Stomach (tissue), 9 donors: ENCODE results near the gene MRPS21. TPM values are rescaled to one million over a fixed set of nuclear protein-coding genes. Genes with fewer than 3 reads are reported as not detected.

Experiments used
- DNase-seq, 2 donors: peaks; one replicate each; pipeline versions ENCODE4 v3.0.0 to v3.0.0-alpha.2; 2013 to 2019
- H3K27ac ChIP-seq, 5 donors: fragments of 200-600 bp in 4 of 5; sonication (generic) in 4 of 5; one replicate each; pipeline ENCODE4 v1.5.1; 2013 to 2019; ENCODE audit warnings: mild to moderate bottlenecking in 1 of 5, moderate library complexity in 1 of 5
- H3K27me3 ChIP-seq, 3 donors: fragments of 200-600 bp; sonication (generic); one replicate each; pipeline ENCODE4 v1.5.1; 2017 to 2019; ENCODE audit warnings: mixed run types in 1 of 3
- H3K36me3 ChIP-seq, 4 donors: fragments of 200-600 bp; sonication (generic); 1 replicate in 3 of 4; 2 replicates in 1 of 4; pipeline ENCODE4 v1.5.1; 2016 to 2019
- H3K4me1 ChIP-seq, 4 donors: fragments of 200-600 bp; sonication (generic); one replicate each; pipeline ENCODE4 v1.5.1; 2016 to 2019
- H3K4me3 ChIP-seq, 4 donors: fragments of 200-600 bp; sonication (generic) in 3 of 4; one replicate each; pipeline ENCODE4 v1.5.1; 2016 to 2019; ENCODE audit warnings: mild to moderate bottlenecking in 1 of 4
- H3K9me3 ChIP-seq, 4 donors: fragments of 200-600 bp; sonication (generic); one replicate each; pipeline ENCODE4 v1.5.1; 2016 to 2019
- EP300 ChIP-seq: sonication (generic); formaldehyde crosslinking; IDR thresholded peaks from one replicate; pipeline ENCODE4 v1.6.1; 2017; ENCODE audit warnings: antibody characterized with exemption
- POLR2A ChIP-seq, 4 donors: fragments of 450-650 bp; IDR thresholded peaks; one replicate each; pipeline ENCODE4 v1.6.1; 2016; ENCODE audit warnings: antibody characterized with exemption in 4 of 4, control low read depth in 2 of 4, mild to moderate bottlenecking in 1 of 4, moderate library complexity in 1 of 4
- POLR2AphosphoS5 ChIP-seq, 3 donors: sonication (generic); formaldehyde crosslinking; IDR thresholded peaks; one replicate each; pipeline ENCODE4 v1.6.1; 2016; ENCODE audit warnings: antibody characterized with exemption in 3 of 3
- WGBS, 5 donors: extraction: QIAGEN DNeasy Blood & Tissue Kit in 3 of 5; methylation state at CpG; one replicate each; pipeline versions ENCODE4 v1.1.5 to v1.1.7; 2013 to 2018; 5-methylcytosine and 5-hydroxymethylcytosine counted together
- intact Hi-C: fragments of 100-400 bp; cut with DNase I; formaldehyde crosslinking; loops from one replicate; pipeline ENCODE4 v1.15.1; 2023; ENCODE audit warnings: low total_unique reads
- polyA plus RNA-seq, 3 donors: library from polyadenylated mRNA; stranded (reverse); fragments of 200-250 nt; gene quantifications; one replicate each; pipeline ENCODE4 v1.2.3, GENCODE V29; 2013
- total RNA-seq, 5 donors: library from RNA; depleted of rRNA; stranded (reverse); fragments of >200 nt; gene quantifications; one replicate each; pipeline versions ENCODE4 v1.1.0 to v1.2.3, GENCODE V29; 2014 to 2016
- TF ChIP-seq, protein P1 (sequence below), 7 experiments: fragments of 450-650 bp in 4 of 7; fragments of 200-600 bp in 3 of 7; sonication (generic) in 3 of 7; IDR thresholded peaks; one replicate each; pipeline ENCODE4 v1.5.1; 2016 to 2019; ENCODE audit warnings: antibody characterized with exemption in 7 of 7, control low read depth in 2 of 7, mild to moderate bottlenecking in 1 of 7
- donor health status: healthy with polysubstance abuse.
- donor health status: Bipolar disorder and iron deficiency.
- donor health status: healthy.

MRPS21 gene
- total and polyA plus RNA-seq, 8 donors = 2.0 to 130 (median 88.8) TPM

DNA sequence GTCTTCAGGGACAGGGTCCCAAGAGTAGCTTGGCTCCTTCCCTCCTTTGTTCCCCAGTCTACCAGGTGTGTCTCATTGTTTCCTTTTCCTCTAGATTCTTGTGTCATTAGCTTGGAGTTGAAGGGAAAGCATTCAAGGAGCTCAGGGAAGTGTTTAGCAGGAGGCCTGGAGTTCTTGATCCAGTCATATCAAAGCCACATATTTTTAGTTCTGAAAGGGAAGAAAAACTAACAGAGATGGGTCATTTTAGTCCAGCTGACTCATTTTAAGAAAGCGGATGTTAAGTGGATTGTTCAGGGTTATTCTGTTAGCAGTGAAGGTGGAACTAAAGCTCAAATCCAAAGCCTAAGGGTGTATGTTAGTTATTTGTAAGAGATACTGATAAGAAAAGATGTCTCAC is 20.4 kb upstream of the MRPS21 start:
- H3K27ac ChIP-seq = peak overlapping the region in 4 of 5 donors; percentile 3 to 60 (median 50)
- H3K4me3 ChIP-seq = peak overlapping the region in 1 of 4 donors; percentile 14
- WGBS, 5 donors = 64 to 82% (median 80%) methylated on average over 1 of the region's 1 CpG
- no peaks in the 10 kb centered on the region for H3K9me3 ChIP-seq
- DNase-seq = no peak
- H3K36me3 ChIP-seq = peaks cover 0 to 3% (median 0%) of the 10 kb centered on the region in 4 donors
- TF ChIP-seq EP300 = no peak
- no peak for TF ChIP-seq POLR2A (IDR thresholded peaks at IDR 0.05)
- TF ChIP-seq, protein P1, sequence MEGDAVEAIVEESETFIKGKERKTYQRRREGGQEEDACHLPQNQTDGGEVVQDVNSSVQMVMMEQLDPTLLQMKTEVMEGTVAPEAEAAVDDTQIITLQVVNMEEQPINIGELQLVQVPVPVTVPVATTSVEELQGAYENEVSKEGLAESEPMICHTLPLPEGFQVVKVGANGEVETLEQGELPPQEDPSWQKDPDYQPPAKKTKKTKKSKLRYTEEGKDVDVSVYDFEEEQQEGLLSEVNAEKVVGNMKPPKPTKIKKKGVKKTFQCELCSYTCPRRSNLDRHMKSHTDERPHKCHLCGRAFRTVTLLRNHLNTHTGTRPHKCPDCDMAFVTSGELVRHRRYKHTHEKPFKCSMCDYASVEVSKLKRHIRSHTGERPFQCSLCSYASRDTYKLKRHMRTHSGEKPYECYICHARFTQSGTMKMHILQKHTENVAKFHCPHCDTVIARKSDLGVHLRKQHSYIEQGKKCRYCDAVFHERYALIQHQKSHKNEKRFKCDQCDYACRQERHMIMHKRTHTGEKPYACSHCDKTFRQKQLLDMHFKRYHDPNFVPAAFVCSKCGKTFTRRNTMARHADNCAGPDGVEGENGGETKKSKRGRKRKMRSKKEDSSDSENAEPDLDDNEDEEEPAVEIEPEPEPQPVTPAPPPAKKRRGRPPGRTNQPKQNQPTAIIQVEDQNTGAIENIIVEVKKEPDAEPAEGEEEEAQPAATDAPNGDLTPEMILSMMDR (IDR thresholded peaks at IDR 0.05) = no peak
- TF ChIP-seq POLR2AphosphoS5 (IDR thresholded peaks at IDR 0.05) = no peak
- H3K4me1 ChIP-seq = peaks cover 0 to 33% (median 10%) of the 10 kb centered on the region in 4 donors
- intact Hi-C loops = no loop called here
- no peaks in the 10 kb centered on the region for H3K27me3 ChIP-seq

GRCh38 chr1:150280138-150280707 is 13.4 kb upstream of the MRPS21 start:
- Histone ChIP-seq H3K27ac (peak overlapping the region in 3 of 5 donors; percentile 79 to 95 (median 87)), H3K4me3 (no peak overlapping the region), H3K4me1 (peaks cover 21 to 49% (median 36%) of the 10 kb centered on the region in 4 donors), H3K36me3 (peaks cover 0 to 12% (median 10%) of the 10 kb centered on the region in 4 donors), H3K27me3 (no peaks in the 10 kb centered on the region), H3K9me3 (no peaks in the 10 kb centered on the region)
- peak in 1 of 2 donors; percentile 40 for DNase-seq
- intact Hi-C loops = no loop called here
- 37 to 58% (median 55%) methylated on average over 6 of the region's 6 CpGs for WGBS, 5 donors
- TF ChIP-seq POLR2A (IDR thresholded peaks at IDR 0.05) (no peak), EP300 (no peak), POLR2AphosphoS5 (IDR thresholded peaks at IDR 0.05) (no peak)
- TF ChIP-seq, protein P1 (IDR thresholded peaks at IDR 0.05) = no peak

- no peaks in the 10 kb centered on the region for H3K9me3 ChIP-seq
- intact Hi-C loops = no loop called here
- TF ChIP-seq, protein P1 (IDR thresholded peaks at IDR 0.05) = peak in 5 of 7 experiments; percentile 36 to 75 (median 68)
- no peak for TF ChIP-seq EP300
- no peaks in the 10 kb centered on the region for H3K27me3 ChIP-seq
- peaks cover 21 to 49% (median 36%) of the 10 kb centered on the region in 4 donors for H3K4me1 ChIP-seq
- peak; percentile 80 to 88 for DNase-seq
- H3K36me3 ChIP-seq = peaks cover 0 to 20% (median 13%) of the 10 kb centered on the region in 4 donors
- WGBS, 5 donors = 1 to 2% (median 1%) methylated on average over 15 of the region's 15 CpGs
- peak overlapping the region; percentile 77 to 95 (median 87) for H3K27ac ChIP-seq
- H3K4me3 ChIP-seq = peak overlapping the region; percentile 50 to 68 (median 56)
Observed at GRCh38 chr1:150281221-150281757, 12.4 kb upstream of the MRPS21 start.

- intact Hi-C loops = no loop called here
- H3K27me3 ChIP-seq = no peaks in the 10 kb centered on the region
- peaks cover 21 to 49% (median 36%) of the 10 kb centered on the region in 4 donors for H3K4me1 ChIP-seq
- TF ChIP-seq POLR2AphosphoS5 (IDR thresholded peaks at IDR 0.05) = peak; percentile 61 to 82 (median 68)
- peak; percentile 87 for TF ChIP-seq EP300
- TF ChIP-seq, protein P1 (IDR thresholded peaks at IDR 0.05) = no peak
- peak in 1 of 4 donors; percentile 26 for TF ChIP-seq POLR2A (IDR thresholded peaks at IDR 0.05)
- peak within 1 kb of the TSS; percentile 79 to 95 (median 87) for H3K27ac ChIP-seq
- H3K36me3 ChIP-seq = peaks cover 0 to 27% (median 18%) of the 10 kb centered on the region in 4 donors
- DNase-seq = peak; percentile 93 to 98
- 1% methylated on average over 46 of the region's 46 CpGs for WGBS, 5 donors
- H3K9me3 ChIP-seq = no peaks in the 10 kb centered on the region
- peak within 1 kb of the TSS; percentile 50 to 68 (median 56) for H3K4me3 ChIP-seq
Observed at GRCh38 chr1:150281758-150282557, 11.7 kb upstream of the MRPS21 start, which contains the start of gene CIART. CIART (plus strand) TSS chr1:150282554; CDS start chr1:150283268, 714 bp downstream.
